GM23248 (cell line): ENCODE measurements around the gene GPR173.

Experiments used
- EZH2 ChIP-seq: fragments of 200-600 bp; sonication (generic); IDR thresholded peaks from 2 replicates; pipeline ENCODE4 v1.6.1; 2018; ENCODE audit warnings: antibody characterized with exemption, mild to moderate bottlenecking; ENCODE audit not compliant: insufficient read depth, poor library complexity, severe bottlenecking
- EZH2phosphoT487 ChIP-seq: fragments of 200-600 bp; sonication (generic); IDR thresholded peaks from 2 replicates; pipeline ENCODE4 v1.6.1; 2018; ENCODE audit warnings: antibody characterized with exemption, moderate library complexity, mild to moderate bottlenecking, low read depth; ENCODE audit not compliant: insufficient read depth

DNA sequence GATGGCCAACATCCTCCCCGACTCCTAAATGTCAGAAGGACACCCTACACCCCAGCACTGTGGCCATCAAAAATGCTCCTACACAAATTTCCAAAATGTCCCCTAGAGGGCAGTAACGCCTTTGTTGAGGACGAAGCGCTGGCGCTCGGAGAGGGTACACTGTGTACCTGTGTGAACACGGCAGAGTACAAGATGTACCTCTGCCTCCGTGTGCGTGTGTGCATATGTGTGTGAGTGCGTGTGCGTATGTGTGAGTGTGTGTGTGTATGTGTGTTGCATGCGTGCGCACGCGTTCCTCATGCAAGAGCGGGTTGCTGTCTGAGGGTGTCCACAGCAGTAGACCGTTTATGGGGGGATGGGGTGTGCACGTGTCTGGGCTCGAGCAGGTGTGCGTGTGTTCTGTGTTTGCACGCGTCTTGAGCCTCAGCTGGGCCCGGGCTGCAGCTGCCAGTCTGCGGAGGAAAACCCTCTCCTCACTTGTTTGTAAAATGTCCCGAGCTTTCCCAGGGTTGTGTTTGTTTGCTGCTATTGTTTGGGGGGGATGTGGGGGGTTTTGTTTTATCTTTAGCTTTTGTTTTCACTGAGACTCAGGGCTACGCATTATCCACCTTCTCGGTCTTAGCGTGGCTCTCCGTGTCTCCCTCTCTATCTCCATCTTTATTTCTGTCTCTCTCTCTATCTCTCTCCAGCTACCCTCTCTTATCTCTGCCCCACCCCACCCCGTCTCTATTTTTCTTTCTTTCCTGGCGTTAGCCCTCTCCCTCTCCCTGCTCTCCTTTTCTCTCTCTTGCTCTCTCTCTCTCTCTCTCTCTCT lies 23.2 kb downstream of the GPR173 start:
- TF ChIP-seq EZH2phosphoT487 (no peak), EZH2 (no peak)
